B cell (primary cell): Measurements from ENCODE around the gene C1orf74. TPM values are rescaled to one million over a fixed set of nuclear protein-coding genes. Genes with fewer than 3 reads are reported as not detected.
A peak's percentile ranks its signal among the peaks of the same experiment; 100 is the strongest.

ENCODE experiments used
- ATAC-seq: fragments of 200-7000 bp; cut with Tn5 transposase; one replicate; pipeline ENCODE4 v1.10.0; 2021; ENCODE audit warnings: low read depth, mild to moderate bottlenecking, moderate number of reproducible peaks, moderate library complexity
- CTCF ChIA-PET: fragments of 350-600 bp; sonication (Branson Sonifier 250); formaldehyde crosslinking; loops from one replicate; lab custom pipeline; 2021; ENCODE audit warnings: antibody characterized with exemption, inconsistent platforms; lab: Charles Lee
- POLR2A ChIA-PET: fragments of 350-600 bp; sonication (Branson Sonifier 250); formaldehyde crosslinking; loops from one replicate; lab custom pipeline; 2021; ENCODE audit warnings: antibody characterized with exemption; lab: Charles Lee
- DNase-seq: peaks from one replicate; pipeline ENCODE4 v3.0.0; 2013
- H2AFZ ChIP-seq: 2 replicates; pipeline ENCODE4 v1.6.1; 2012; ENCODE audit warnings: mild to moderate bottlenecking, low read depth, low read length; ENCODE audit not compliant: insufficient read depth, poor library complexity, severe bottlenecking
- H3K27ac ChIP-seq, 2 donors: 1 replicate in 1 of 2; 2 replicates in 1 of 2; pipeline ENCODE4 v1.5.1; 2012 to 2013; ENCODE audit warnings: low read length in 2 of 2, mild to moderate bottlenecking in 2 of 2, moderate library complexity in 1 of 2
- H3K27me3 ChIP-seq, 4 experiments: fragments of 200-600 bp in 1 of 4; sonication (generic) in 1 of 4; replicated peaks in 1 of 4; 1 replicate in 2 of 4; 2 replicates in 2 of 4; pipeline versions ENCODE4 v1.6.1 to v1.7.0; 2013 to 2016; ENCODE audit warnings: low read length in 3 of 4, mild to moderate bottlenecking in 2 of 4, mixed read lengths in 1 of 4, moderate library complexity in 1 of 4; ENCODE audit not compliant: insufficient read depth in 4 of 4, control insufficient read depth in 3 of 4; ENCODE audit errors: control extremely low read depth in 1 of 4
- H3K36me3 ChIP-seq, 2 experiments: replicated peaks in 1 of 2; 1 replicate in 1 of 2; 2 replicates in 1 of 2; pipeline versions ENCODE4 v1.6.1 to v1.7.1; 2013; ENCODE audit warnings: low read length in 1 of 2; ENCODE audit not compliant: insufficient read depth in 2 of 2, control insufficient read depth in 1 of 2; ENCODE audit errors: control extremely low read depth in 1 of 2, extremely low read depth in 1 of 2
- H3K4me1 ChIP-seq, 2 donors: fragments of 200-600 bp in 1 of 2; sonication (generic) in 1 of 2; 1 replicate in 1 of 2; 2 replicates in 1 of 2; pipeline versions ENCODE4 v1.5.1 to v1.6.1; 2013 to 2017; ENCODE audit warnings: low read length in 2 of 2; ENCODE audit not compliant: control insufficient read depth in 2 of 2, insufficient read depth in 2 of 2
- H3K4me2 ChIP-seq: replicated peaks from 2 replicates; pipeline ENCODE3; 2012; ENCODE audit warnings: mild to moderate bottlenecking, low read depth, low read length; ENCODE audit not compliant: poor library complexity, severe bottlenecking
- H3K4me3 ChIP-seq, 5 experiments: fragments of 200-600 bp in 1 of 5; sonication (generic) in 1 of 5; 1 replicate in 3 of 5; 2 replicates in 2 of 5; pipeline versions ENCODE4 v1.5.1 to v1.7.0; 2011 to 2016; ENCODE audit warnings: low read length in 4 of 5, mild to moderate bottlenecking in 4 of 5, low read depth in 2 of 5, control low read depth in 1 of 5, moderate library complexity in 1 of 5; ENCODE audit not compliant: insufficient read depth in 1 of 5; ENCODE audit errors: control extremely low read depth in 1 of 5, extremely low read depth in 1 of 5
- H3K79me2 ChIP-seq: fragments of 200-600 bp; sonication (generic); one replicate; pipeline ENCODE4 v1.6.0; 2016; ENCODE audit warnings: low read length; ENCODE audit not compliant: control insufficient read depth, insufficient read depth
- H3K9ac ChIP-seq: fragments of 200-600 bp; sonication (generic); 2 replicates; pipeline ENCODE4 v1.6.1; 2017; ENCODE audit warnings: mild to moderate bottlenecking, low read length, moderate library complexity
- H3K9me3 ChIP-seq, 3 donors: one replicate each; pipeline versions ENCODE4 v1.6.1 to v1.7.1; 2013; ENCODE audit warnings: low read length in 2 of 3; ENCODE audit not compliant: control insufficient read depth in 2 of 3, insufficient read depth in 1 of 3; ENCODE audit errors: control extremely low read depth in 1 of 3
- H4K20me1 ChIP-seq: 2 replicates; pipeline ENCODE4 v1.6.0; 2012; ENCODE audit warnings: mild to moderate bottlenecking, low read length; ENCODE audit not compliant: insufficient read depth, control insufficient read depth, poor library complexity, severe bottlenecking
- H3K27ac Mint-ChIP-seq: one replicate; pipeline ENCODE4 v1.8.0; 2021; ENCODE audit warnings: mixed read lengths
- H3K27me3 Mint-ChIP-seq: one replicate; pipeline ENCODE4 v1.8.0; 2021; ENCODE audit warnings: mixed read lengths
- H3K4me1 Mint-ChIP-seq: one replicate; pipeline ENCODE4 v1.8.0; 2021; ENCODE audit warnings: mixed read lengths
- H3K4me3 Mint-ChIP-seq: one replicate; pipeline ENCODE4 v1.8.0; 2021; ENCODE audit warnings: mixed read lengths
- H3K9me3 Mint-ChIP-seq: one replicate; pipeline ENCODE4 v1.8.0; 2022; ENCODE audit warnings: mixed read lengths; ENCODE audit not compliant: insufficient read depth
- CTCF ChIP-seq: fragments of 200-600 bp; IDR thresholded peaks from one replicate; pipeline ENCODE4 v1.8.0; 2022; ENCODE audit warnings: antibody characterized with exemption, mild to moderate bottlenecking
- EZH2 ChIP-seq: IDR thresholded peaks from 2 replicates; pipeline ENCODE4 v1.6.1; 2012; ENCODE audit warnings: borderline replicate concordance, low read depth, mild to moderate bottlenecking, moderate library complexity, low read length; ENCODE audit not compliant: insufficient read depth, poor library complexity, severe bottlenecking
- WGBS: methylation state at CpG from one replicate; pipeline ENCODE4 v1.1.5; 2013; ENCODE audit warnings: missing lambda C conversion rate; ENCODE audit not compliant: insufficient coverage; 5-methylcytosine and 5-hydroxymethylcytosine counted together
- intact Hi-C: fragments of 100-400 bp; cut with micrococcal nuclease; formaldehyde crosslinking; loops from one replicate; pipeline ENCODE4 v1.10.0; 2022
- polyA plus RNA-seq: library from polyadenylated mRNA; depleted of rRNA; stranded (reverse); fragments of >200 nt; gene quantifications from 2 replicates; pipeline ENCODE4 v1.2.3, GENCODE V29; 2012
- total RNA-seq, 2 donors: library from RNA; stranded (reverse); fragments of 120-200 nt in 1 of 2; gene quantifications; 1 replicate in 1 of 2; 2 replicates in 1 of 2; pipeline versions ENCODE4 v1.2.3 to v1.2.4, GENCODE V29; 2013 to 2022

C1orf74 gene
- total and polyA plus RNA-seq, 2 donors (not counting 1 experiment from before 2014, with no cell fraction given), result 0.49 to 3.4 TPM

GRCh38 chr1:209769971-209770370 is 14.4 kb downstream of the C1orf74 start:
- peaks cover 28% of the 10 kb centered on the region for H3K4me1 Mint-ChIP-seq
- Histone ChIP-seq H3K4me1 (peaks cover 71 to 87% of the 10 kb centered on the region in 2 donors), H2AFZ (peak overlapping the region; percentile 44), H3K27me3 (no peaks in the 10 kb centered on the region), H3K9me3 (no peaks in the 10 kb centered on the region), H3K79me2 (peaks cover 67% of the 10 kb centered on the region), H3K27ac (peak overlapping the region; percentile 50 to 87), H4K20me1 (peaks cover 19% of the 10 kb centered on the region), H3K4me2 (peak overlapping the region; percentile 71), H3K4me3 (peak overlapping the region; percentile 58 to 83 (median 68)), H3K36me3 (peaks cover 2 to 53% of the 10 kb centered on the region in 2 experiments), H3K9ac (peak overlapping the region; percentile 77)
- no peaks in the 10 kb centered on the region for H3K9me3 Mint-ChIP-seq
- ATAC-seq (no peak), DNase-seq (no peak)
- H3K4me3 Mint-ChIP-seq, result no peak overlapping the region
- intact Hi-C loops, result loop anchor here (1.0 to 5.0 kb wide), 2 partner anchors 14 to 57 kb away; partner anchors contain the start of genes C1orf74 and UTP25
- CTCF ChIA-PET, result interaction anchor here (0.9 to 5.3 kb wide), 11 partner anchors 8 to 194 kb away, joined by 3 to 48 read pairs (median 5); partner anchors contain the start of genes C1orf74 and TRAF3IP3
- H3K27ac Mint-ChIP-seq, result no peak overlapping the region
- H3K27me3 Mint-ChIP-seq, result no peaks in the 10 kb centered on the region
- 33% methylated on average over 1 of the region's 7 CpGs for WGBS
- POLR2A ChIA-PET, result interaction anchor here (1.2 to 4.2 kb wide), 3 partner anchors 14 to 18 kb away, joined by 6 to 40 read pairs (median 9); partner anchors contain the start of genes C1orf74 and TRAF3IP3
- TF ChIP-seq EZH2 (no peak), CTCF (no peak)
